UCSD-AML1 (cell line): ENCODE data around the gene WRAP73.

Experiments
- DNase-seq: peaks from one replicate; lab custom pipeline; 2025; ENCODE audit not compliant: unreplicated experiment; lab: John Stamatoyannopoulos, UW

The WRAP73 gene

DNA sequence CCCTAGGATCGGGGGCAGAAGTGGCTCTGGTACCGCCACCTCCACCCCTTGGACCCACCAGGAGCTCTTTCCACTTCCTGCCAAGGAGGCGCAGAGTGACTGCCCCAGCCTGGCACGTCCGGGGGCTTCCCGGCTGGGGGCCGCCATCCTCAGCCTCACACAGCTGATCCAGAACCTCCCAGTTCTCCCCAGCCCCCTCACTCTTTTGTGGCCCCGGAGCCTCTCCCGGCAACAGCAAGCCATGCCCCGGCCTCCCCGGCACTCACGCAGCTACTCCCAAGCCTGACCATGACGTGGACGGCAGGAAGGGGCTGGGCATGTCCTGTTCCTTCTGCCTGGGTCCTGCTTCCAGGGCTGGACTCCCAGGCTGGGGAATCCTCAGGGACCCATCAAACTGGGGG lies 19.5 kb upstream of the WRAP73 start:
- DNase-seq = no peak

DNA sequence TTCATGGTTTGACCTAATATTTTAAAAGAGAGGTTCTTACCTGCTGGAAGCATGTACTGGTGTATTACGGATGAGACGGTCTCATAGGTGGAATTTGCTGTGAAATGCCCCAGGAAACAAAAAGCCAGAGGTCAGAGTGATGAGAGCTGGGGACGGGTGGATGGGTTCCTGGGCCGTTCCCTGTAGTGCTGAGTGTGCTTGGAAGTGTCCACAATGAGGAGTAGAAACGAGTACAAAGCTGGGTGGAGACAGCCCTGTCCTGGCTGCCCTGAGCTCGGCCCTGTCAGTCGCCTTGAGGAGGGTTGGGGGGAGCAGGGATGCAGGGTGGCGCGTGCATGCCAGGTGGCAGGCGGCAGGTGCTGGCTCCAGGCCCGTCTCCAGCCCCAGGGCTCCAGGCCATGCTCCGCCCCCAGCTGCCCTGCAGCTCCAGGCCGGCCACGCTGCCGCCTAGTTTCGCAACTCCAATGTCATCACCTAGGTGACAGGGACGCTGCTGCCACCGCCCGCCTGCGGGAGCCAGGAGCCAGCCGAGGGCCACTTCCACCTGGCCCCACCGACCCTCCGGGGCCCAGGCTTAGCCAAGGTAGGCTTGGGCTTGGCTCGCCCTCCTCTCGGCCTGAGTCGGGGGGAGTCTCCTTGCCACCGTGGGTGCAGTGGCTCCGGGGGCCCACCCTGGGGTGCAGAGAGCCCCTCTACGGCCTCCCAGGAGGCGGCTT lies 18.8 kb upstream of the WRAP73 start:
- DNase-seq = no peak

DNA sequence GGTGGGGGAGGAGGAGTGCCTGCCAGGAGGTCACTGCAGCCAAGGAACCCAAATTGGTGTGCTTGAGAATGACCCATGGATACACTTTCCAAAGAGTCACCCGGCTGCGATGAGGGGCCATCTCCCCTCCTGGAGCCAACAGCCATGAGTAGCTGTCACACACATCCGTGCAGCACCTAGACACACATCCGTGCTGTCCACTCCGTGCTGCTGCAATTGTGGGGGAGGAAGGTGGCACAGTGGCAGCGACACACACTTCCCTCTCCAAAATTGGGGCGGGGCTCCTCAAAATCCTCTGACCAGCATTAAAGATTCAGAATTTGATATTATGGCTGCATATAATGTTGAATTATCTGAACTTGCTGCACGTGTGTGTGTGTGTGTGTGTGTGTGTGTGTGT lies 18.2 kb upstream of the WRAP73 start:
- no peak for DNase-seq

DNA sequence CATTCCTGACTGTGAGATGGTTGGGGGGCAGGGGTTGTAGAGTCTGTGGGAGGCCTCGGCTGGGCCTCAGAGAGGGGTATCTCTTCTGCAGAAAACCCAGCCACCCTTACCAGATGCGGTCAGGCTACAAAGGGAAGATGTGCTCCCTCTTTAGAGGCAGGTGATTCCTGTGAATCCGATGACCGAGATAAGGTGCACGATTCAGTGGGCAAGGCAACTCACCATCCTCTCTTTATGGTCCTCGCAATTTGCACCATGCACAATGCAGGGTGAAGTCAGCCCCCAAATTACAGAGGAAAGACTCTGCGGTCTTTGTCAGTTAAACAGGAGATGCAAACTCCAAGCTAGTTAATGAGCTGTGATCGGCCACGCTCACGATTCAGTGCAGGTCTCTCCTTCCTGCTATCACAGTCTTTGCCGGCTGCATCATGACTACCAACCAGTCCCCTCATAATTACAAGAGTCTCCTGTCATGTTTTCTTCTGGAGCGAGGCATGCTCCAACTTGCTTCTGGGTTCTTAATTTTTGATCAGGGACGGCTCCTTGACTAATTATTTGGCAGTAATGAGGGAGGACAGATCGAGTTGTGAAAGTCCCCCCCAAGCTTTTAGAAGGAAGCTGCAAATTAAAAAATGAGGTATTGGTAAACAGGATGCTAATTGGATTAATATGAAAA lies 14.9 kb upstream of the WRAP73 start:
- no peak for DNase-seq

DNA sequence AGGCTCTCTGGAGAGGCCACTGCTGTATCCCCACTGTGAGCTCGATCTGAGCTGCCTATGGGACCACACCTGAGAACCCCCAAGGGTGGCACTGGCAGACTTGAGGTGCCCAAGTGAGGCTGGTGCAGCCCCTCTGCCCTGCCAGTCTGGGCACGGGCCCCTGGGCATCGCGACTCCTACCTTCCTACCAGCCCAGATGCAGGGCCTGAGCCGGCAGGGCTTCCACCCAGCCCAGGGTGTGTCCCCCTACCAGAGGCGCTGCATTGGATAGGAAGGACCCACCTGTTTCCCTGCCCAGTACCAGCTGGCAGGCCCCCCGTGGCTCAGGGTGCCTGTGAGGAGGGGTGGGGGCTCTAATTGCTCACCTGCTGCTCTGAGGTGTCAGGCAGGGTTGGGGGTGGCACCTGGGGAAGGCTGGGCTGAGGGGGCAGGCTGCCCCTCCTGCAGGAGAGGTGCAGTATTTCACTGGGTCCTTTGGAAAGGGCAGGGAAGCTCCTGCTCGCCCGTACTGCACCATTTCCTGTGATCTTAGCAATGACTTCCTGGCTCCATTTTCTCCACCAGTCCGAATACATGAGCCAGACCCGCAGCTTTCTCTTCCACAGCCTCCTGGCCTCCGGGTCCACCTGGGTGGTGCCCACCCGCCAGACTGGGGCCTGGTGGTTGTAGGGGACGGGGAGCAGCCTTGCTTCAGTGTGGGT lies 14.2 kb upstream of the WRAP73 start:
- DNase-seq = no peak

DNA sequence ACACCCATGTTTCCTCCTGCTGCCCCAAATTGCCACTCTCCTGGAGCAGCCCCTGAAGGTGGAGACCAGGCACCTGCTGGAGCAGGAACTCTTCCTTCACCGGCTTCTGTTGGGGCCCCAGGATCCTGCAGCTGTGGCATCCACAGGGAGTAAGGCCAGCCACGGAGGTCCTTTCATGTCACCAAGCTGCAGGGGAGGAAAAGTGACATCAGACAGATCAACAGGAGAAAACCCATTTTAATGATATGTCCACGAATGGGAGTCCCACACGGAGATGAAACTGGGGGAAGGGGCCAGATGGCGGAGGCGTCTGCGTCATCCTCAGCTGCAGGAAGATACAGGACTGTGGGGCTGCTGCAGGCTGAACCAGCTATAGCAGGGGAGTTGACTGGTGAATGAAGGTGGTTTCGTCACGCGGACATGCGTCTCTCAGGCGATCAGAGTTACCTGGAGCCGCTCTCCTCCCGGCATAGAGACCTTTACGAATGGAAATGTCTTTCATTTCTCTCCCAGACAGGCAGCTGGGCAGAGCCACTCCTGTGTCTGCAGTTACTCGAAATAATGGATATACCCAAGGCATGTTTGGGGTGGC lies 12.3 kb upstream of the WRAP73 start:
- DNase-seq = no peak

DNA sequence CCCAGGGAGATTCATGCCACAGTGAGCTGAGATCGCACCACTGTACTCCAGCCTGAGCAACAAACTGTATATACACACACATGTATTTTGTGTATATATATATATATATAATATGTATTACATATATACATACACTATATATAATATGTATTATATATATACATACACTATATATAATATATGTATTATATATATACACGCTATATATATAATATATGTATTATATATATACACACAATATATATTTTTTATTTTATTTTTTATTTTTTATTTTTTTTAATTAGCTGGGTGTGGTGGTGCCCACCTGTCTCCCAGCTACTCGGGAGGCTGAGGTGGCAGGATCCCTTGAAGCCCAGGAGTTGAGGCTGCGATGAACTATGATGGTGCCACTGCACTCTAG lies 11.7 kb upstream of the WRAP73 start:
- no peak for DNase-seq

DNA sequence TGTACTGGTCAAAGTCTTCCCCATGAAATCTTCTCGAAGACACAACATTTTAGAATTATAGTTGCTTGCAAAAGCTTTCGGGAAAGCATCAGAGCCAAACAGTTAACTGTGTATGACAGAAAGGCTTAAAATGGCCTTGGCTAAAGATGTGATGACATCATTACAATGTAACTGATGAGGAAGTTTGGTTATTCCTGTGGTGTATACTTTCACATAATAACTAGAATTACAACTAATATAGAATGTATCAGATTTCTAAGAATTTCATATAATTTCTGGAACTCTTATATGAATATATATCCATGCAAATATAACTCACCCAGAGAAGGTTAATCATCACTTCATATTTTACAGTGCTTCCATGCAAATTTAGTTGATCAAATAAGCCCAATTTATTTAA lies 10.8 kb upstream of the WRAP73 start:
- no peak for DNase-seq

DNA sequence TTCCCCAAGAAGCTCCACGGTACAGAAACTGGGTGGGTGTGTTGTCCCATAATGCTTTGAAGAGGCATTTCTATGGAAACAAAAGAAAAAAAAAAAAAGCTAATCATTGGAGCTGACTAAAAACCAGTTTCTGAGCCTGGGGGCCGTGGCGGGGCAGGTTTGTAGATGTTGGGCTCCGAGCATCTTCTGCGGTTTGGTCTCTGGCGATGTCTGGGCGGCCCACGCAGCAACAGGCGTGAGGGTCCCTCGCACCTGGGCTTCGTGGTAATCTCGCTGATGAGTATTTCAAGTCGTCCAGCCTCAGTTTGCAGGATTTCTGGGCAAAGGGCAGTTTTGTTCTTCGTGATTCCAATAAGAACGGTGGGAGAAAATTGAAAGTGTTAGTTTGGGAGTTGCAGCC lies 9.2 kb upstream of the WRAP73 start:
- DNase-seq = no peak

DNA sequence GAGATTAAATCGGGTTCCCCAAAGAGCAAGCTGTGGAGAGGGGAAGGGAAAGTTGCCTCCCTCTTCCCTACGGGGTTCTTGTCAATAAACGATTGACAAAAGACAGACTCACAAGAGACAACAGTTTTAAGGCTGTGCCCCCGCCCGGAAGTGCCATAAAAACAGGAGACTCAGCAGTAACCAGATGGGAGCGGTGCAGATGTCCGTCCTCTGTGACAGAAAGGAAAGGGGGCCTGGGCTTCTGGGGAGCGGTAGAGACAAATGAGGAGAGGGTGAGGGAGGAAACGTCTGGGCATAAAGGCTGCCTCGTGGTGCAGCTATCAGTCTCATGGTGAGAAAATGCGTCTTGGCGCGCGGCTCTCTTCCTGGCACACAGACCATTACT lies 8.3 kb upstream of the WRAP73 start:
- DNase-seq = no peak

DNA sequence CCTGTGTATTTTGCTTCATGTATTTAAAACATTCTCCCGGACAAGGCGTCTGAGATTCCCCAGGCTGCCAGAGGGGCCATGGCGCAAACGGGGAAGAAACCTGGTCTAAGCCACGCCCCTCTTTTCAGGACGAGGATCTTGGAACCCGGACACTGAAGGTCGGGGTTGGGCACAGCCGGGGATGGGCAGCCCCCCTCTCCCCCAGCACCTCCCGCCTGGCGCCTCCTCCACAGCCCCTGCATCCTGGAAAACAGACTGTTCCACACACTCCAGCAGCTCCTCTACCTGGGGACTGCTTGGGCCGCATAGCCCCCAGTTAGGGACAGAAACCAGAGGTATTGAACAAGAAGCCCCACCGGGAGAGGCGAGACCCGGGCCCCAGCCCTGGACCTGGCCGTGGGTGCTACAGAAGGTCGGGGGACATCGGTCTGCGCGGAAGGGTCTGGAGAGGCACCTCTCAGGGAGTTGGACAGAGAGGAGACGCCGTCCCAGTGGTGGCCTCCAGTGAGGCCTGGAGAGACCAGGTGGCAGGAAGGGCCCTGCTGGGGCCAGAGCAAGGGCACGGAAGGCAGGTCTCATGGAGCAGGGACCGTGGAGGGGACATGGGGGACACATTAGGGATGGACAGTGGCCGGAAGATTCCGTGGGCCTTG lies 7.8 kb upstream of the WRAP73 start:
- no peak for DNase-seq

DNA sequence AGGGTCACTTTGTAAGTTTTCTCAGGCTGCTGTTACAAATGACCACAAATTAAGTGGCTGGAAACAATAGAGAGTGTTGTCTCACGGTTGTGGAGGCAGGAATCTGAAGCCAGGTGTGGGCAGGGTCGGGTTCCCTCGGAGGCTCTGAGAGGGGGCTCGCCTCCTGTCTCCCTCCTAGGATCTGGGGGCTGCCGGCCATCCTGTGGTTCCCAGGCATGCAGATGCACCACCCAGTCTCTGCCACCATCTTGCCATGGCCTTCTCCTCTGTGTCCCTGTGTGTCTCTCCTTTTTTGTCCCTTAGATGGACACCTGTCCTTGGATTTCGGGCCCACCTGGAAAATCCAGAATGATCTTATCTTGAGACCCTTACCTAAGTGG lies 7.2 kb upstream of the WRAP73 start:
- no peak for DNase-seq

DNA sequence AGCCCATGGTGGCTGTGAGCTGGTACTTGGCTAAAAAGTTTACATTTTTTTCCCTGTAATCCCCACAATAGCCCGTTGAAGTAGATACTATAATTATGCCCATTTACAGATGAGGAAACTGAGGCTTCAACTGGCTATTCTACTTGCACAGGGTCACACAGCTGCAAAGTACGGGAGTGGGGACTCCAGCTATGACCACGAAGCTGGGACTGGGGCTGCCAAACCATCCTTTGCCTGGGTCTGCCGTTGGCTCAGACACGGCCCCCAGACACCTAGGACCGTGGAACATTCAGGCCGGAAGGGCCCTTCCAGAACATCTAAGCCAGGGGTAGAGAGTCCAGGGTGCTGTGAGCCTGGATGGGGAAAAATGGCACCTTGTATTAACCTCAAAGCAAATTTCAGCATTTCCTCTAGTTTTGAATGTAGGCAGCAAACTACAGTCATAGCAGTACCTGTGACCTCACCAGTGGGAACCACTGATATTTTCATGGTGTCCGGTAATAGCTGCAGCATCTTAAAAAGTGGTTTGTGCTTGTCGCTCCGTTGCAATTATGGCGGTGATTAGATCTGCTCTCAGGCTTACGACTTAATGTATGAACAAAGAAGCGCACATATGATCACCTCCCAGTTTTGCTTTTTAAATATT lies 6.7 kb upstream of the WRAP73 start:
- DNase-seq = no peak

DNA sequence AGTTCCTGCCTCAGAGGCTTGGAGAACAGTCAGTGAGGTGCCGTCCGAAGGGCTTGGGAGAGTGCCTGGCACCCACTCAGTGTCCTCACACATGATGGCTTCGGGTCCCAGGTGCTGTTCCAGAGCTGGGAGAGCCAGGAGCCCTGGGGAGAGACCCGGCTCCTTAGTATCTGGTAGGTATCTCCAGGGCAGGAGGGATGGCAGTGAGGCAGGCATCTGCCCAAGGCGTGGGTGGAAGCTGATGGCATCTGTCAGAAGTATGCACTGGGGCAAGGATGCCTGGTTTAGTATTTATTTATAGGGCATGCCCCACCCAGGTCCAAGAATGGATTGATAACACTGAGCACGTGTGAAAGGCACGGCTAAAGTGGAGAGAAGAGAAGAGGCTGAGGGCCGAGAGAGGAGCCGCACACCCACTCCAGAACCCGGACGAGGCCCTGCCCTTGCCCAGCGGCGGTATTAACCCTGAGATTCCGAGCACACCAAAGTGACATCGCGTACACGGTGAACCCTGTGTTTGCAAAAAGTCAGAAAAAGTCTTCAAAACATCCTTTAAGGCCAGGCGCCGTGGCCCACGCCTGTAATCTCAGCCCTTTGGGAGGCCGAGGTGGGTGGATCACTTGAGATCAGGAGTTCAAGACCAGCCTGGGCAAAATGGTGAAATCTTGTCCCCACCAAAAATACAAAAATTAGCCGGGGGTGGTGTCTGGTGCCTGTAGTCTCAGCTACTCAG lies 4.8 kb upstream of the WRAP73 start:
- DNase-seq = no peak

DNA sequence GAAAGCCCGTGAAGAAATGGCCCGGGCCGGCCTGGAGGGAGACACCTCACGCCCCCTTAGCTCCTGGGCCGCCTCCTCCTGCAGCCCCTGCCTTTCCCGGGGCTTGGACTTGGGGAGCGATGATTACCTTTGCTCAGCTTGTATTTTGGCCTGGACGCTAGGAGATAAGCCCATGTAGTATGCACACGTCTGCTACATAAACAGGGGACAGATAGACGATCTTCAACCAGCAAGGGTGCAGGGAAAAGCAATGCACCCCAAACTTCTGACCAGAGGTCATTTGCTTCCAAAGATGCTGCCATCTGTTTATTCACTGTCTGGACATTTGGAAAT lies 3.3 kb upstream of the WRAP73 start:
- no peak for DNase-seq

DNA sequence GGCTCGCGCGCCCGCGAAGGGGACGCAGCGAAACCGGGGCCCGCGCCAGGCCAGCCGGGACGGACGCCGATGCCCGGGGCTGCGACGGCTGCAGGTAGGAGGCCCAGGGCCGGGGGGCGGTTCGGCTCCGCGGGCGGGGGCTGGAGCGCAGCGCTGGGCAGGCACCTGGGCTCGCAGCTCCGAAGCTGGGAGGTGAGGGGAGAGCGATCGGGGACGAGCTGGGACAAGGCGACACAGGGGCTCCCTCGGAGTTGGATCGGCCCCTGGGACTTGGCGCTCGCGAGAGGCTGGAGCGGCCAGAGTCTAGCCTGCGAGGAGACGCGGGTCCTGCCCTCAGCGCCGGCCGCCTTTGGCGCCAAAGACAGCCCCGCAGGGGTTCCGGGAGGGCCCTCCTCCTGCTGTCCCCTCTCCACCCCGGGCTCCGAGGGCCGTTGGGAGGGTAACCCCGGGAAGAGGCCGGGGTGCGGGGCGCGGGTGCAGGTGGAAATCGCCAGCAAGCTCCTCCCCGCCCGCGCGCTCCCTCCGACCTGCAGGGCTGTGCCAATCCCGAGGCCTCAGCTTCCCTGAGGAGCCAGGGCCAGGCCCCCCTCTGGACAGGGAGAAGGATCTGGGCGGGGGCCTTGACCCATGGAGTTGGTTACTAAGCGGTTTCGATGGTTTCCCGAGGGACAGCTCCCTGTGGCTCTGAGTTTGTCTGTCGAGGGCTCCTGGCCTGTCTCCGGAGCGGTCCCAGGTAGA lies 2.8 kb upstream of the WRAP73 start:
- no peak for DNase-seq

DNA sequence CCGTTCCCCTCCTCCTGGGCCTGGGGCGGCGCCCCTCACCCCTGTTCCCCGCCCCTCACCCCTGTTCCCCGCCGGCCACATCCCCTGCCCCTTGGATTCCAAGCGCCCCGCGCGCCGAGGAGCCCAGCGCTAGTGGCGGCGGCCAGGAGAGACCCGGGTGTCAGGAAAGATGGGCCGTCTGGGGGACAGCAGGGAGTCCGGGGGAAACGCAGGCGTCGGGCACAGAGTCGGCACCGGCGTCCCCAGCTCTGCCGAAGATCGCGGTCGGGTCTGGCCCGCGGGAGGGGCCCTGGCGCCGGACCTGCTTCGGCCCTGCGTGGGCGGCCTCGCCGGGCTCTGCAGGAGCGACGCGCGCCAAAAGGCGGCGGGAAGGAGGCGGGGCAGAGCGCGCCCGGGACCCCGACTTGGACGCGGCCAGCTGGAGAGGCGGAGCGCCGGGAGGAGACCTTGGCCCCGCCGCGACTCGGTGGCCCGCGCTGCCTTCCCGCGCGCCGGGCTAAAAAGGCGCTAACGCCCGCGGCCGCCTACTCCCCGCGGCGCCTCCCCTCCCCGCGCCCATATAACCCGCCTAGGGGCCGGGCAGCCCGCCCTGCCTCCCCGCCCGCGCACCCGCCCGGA lies 2.1 kb upstream of the WRAP73 start, which contains the start of gene TP73:
Gene TP73 (plus strand): TSS at position 587 of the 618 bp plus-strand sequence. CDS start 29,850 bp downstream, outside the sequence.
- peak; percentile 44 for DNase-seq

DNA sequence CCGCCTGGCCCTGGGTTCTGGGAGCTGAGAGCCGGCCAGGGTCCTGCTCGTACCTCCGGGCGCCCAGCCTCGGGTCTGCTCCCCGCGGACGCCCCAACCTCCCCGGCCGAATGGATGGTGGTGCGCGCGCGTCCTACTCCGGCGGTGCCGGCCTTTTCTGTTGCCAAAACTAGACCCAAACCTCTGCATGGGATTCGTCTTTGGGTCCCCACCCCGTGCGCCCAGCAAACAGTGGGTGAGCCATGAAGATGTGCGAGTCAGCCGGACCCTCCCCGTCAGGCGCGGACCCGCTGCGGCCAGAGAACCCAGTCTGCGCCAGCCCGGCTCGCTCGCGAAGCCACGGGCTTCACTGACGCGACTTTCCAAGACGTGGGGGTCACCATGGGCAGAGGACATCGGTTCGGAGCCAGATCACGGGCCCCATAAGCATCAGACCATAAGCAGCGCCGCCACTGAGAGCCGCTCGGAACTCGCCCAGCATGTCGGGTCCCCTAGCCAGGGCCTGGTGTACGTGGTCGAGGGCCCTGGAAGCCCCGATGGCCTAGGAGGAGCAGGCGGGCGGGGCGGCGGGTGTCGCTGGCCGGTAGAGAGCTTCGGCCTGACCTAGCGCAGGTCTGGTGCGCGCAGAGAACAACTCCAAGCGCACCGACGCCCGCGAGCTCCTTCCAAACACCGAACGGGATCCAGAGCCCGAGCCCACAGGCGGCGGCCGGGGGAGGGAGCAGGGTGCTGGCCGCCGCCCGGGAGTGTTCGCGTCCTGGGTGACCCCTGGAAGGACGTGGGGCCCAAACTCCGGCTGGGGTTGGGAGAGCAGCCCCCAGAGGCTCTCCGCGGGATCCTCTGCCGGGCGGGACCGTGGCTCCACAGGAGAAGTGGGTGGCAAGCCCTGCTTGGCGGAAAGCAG lies 1.4 kb upstream of the WRAP73 start:
- DNase-seq = no peak
